ENCODE measurements around the gene ADPGK. TPM values are rescaled to one million over a fixed set of nuclear protein-coding genes. Genes with fewer than 3 reads are reported as not detected.

The ADPGK gene
- total RNA-seq, 4 donors from 2014 or later: 31.7 to 87.2 (median 53.4) TPM

DNA sequence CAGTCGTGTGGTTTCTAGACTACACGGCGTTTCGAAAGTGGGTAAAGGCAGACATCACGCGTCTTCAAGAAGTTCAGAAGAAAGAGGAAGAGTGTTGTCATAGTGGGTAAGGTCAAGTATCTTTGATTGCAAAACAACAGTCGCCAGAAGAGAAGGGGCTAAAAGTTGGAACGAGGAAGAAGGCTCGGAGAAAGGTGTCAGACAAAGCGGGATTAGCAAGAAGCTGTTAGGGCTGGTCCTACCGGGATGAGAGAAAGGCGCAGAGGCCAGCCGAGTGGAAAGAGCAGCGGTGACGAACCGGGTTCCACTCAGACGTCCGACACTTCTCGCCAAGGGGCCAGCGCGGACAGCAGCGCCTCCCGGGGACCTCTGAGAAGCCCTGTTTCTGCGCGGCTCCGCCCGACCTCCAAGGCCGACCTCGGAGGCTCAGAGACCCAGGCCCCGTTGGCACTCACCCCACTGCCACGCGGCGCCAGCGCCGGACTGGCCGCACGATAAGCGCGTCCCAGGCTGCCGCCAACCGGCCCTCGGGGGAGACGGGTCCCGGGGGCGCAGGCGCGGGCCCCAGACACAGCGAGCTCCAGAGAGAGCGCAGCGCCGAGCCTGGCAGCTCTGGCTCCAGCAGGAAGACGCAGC is 436 bp downstream of the ADPGK start:
- Histone ChIP-seq H3K36me3 (no peaks in the 10 kb centered on the region), H3K4me3 (peak overlapping the region; percentile 93 to 98 (median 98)), H3K4me1 (peaks cover 8 to 31% (median 22%) of the 10 kb centered on the region in 4 donors), H3K27ac (peak overlapping the region; percentile 95 to 99 (median 96)), H3K27me3 (no peaks in the 10 kb centered on the region), H3K9me3 (no peaks in the 10 kb centered on the region)
- 0% methylated on average over 12 to 31 of the region's 52 CpGs for WGBS, 2 donors (ENCODE audit: low coverage in 1 of 2)
- in situ Hi-C loops (cut with MboI; ENCODE audit: low pct_ligation_motif_present in 1 of 4, low pct_unique_long_range_greater_than_20kb in 1 of 4, low sequenced_read_pairs in 3 of 4) (loop anchor here in 3 of 4 donors (25.0 kb wide), 1 partner anchor 479 kb away; no protein-coding TSS in a partner anchor), intact Hi-C loops (cut with DNase I; ENCODE audit: low total_unique reads) (loop anchor here (5.0 kb wide), 1 partner anchor 269 kb away; the partner anchor contains the start of gene NEO1)
- TF ChIP-seq, protein P1, sequence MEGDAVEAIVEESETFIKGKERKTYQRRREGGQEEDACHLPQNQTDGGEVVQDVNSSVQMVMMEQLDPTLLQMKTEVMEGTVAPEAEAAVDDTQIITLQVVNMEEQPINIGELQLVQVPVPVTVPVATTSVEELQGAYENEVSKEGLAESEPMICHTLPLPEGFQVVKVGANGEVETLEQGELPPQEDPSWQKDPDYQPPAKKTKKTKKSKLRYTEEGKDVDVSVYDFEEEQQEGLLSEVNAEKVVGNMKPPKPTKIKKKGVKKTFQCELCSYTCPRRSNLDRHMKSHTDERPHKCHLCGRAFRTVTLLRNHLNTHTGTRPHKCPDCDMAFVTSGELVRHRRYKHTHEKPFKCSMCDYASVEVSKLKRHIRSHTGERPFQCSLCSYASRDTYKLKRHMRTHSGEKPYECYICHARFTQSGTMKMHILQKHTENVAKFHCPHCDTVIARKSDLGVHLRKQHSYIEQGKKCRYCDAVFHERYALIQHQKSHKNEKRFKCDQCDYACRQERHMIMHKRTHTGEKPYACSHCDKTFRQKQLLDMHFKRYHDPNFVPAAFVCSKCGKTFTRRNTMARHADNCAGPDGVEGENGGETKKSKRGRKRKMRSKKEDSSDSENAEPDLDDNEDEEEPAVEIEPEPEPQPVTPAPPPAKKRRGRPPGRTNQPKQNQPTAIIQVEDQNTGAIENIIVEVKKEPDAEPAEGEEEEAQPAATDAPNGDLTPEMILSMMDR (IDR thresholded peaks at IDR 0.05): peak in 1 of 5 experiments; percentile 17
- TF ChIP-seq POLR2A (IDR thresholded peaks at IDR 0.05): no peak
- peak in 1 of 3 donors; percentile 27 for TF ChIP-seq POLR2AphosphoS5 (IDR thresholded peaks at IDR 0.05)
- peak; percentile 49 for DNase-seq

DNA sequence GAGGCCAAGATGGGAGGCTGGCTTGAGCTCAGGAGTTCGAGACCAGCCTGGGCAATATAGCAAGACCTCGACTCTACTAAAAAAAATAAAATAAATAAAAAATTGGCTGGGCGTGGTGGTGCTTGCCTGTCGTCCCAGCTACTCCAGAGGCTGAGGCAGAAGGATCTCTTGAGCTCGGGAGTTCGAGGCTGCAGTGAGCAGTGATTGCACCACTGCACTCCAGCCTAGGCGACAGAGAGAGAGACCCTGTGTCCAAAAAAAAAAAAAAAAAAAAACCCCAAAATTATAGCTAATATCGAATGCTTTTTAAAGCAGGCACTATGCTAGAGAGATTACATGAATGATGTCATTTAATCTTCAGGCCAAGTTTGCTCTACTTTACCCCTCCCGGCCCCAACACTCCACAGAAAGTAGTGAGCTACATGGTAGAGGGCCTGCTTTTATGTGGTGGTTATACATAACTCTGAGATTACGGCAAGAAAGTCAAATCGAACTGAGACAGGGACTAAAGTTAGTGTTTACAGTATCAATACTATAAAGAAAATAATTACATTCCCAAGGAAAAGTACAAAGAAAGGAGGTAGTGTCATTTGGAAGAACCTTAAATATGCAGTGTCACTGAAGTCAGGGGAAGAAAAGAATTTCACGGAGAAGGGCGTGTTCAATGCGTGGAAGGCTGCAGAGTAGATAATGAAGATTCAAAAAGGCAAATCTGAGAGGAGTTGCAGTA is 1.1 kb downstream of the ADPGK start:
- peaks cover 8 to 31% (median 22%) of the 10 kb centered on the region in 4 donors for H3K4me1 ChIP-seq
- H3K27me3 ChIP-seq: no peaks in the 10 kb centered on the region

DNA sequence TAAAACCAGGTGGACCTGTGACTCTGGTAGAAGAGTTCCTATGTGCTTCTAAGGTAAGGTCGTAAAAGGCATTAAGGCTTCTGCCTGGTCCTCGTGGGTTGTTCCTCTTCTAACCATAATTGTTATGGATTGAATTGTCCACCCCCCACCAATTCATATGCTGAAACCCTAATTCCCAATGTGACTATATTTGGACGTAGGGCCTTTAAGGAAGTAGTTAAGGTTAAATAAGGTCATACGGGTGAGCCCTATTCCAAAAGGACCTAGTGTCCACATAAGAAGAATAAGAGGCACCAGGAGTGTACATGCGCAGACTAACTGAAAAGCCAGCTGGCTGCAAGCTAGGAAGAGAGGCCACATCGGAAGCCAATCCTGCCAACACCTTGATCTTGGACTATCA is 1.9 kb downstream of the ADPGK start:
- peaks cover 8 to 31% (median 22%) of the 10 kb centered on the region in 4 donors for H3K4me1 ChIP-seq
- no peaks in the 10 kb centered on the region for H3K27me3 ChIP-seq
- TF ChIP-seq, protein P1 (IDR thresholded peaks at IDR 0.05): no peak
- TF ChIP-seq POLR2A (IDR thresholded peaks at IDR 0.05) (no peak), POLR2AphosphoS5 (IDR thresholded peaks at IDR 0.05) (no peak), EP300 (IDR thresholded peaks at IDR 0.05; ENCODE audit: low read depth) (no peak)
- in situ Hi-C loops (cut with MboI; ENCODE audit: low pct_ligation_motif_present in 1 of 4, low pct_unique_long_range_greater_than_20kb in 1 of 4, low sequenced_read_pairs in 3 of 4): loop anchor here in 3 of 4 donors (25.0 kb wide), 1 partner anchor 481 kb away; no protein-coding TSS in a partner anchor
- H3K36me3 ChIP-seq: no peaks in the 10 kb centered on the region
- H3K4me3 ChIP-seq: no peak overlapping the region
- no peak for DNase-seq
- H3K27ac ChIP-seq: peak overlapping the region in 1 of 4 donors; percentile 95
- 84 to 100% methylated on average over 1 to 6 of the region's 6 CpGs for WGBS, 2 donors (ENCODE audit: low coverage in 1 of 2)
- no peaks in the 10 kb centered on the region for H3K9me3 ChIP-seq
- intact Hi-C loops (cut with DNase I; ENCODE audit: low total_unique reads): loop anchor here (5.0 kb wide), 1 partner anchor 271 kb away; the partner anchor contains the start of gene NEO1

More for the DNA sequence above, 1.1 kb downstream of the ADPGK start:
- TF ChIP-seq POLR2AphosphoS5 (IDR thresholded peaks at IDR 0.05) (no peak), POLR2A (IDR thresholded peaks at IDR 0.05) (no peak), EP300 (IDR thresholded peaks at IDR 0.05; ENCODE audit: low read depth) (no peak)
- TF ChIP-seq, protein P1 (IDR thresholded peaks at IDR 0.05): no peak
- Histone ChIP-seq H3K4me3 (peak overlapping the region; percentile 93 to 98 (median 98)), H3K9me3 (no peaks in the 10 kb centered on the region), H3K36me3 (no peaks in the 10 kb centered on the region), H3K27ac (peak overlapping the region; percentile 95 to 99 (median 96))
- DNase-seq: no peak
- in situ Hi-C loops (cut with MboI; ENCODE audit: low pct_ligation_motif_present in 1 of 4, low pct_unique_long_range_greater_than_20kb in 1 of 4, low sequenced_read_pairs in 3 of 4) (loop anchor here in 3 of 4 donors (25.0 kb wide), 1 partner anchor 480 kb away; no protein-coding TSS in a partner anchor), intact Hi-C loops (cut with DNase I; ENCODE audit: low total_unique reads) (loop anchor here (5.0 kb wide), 1 partner anchor 270 kb away; the partner anchor contains the start of gene NEO1)
- 25 to 31% methylated on average over 9 to 14 of the region's 14 CpGs for WGBS, 2 donors (ENCODE audit: low coverage in 1 of 2)

DNA sequence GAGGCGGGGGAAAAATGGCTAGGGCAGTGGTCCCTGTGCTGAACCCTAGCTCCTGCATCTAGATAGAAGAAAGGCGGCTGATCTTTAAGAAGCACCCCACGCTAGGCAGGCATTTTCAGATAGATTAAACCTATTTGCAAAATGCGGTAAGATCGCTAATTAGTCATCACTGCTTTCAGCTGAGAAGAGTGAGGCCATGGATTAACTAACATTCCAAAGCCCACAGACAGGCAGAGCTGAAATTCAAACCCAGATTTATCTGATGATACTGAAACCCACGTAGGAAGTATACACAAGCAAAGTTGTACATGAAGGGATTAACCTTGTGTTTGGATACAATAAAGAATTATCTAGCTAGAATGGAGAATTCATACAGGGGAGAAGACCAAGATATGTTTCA is 4.8 kb downstream of the ADPGK start:
- H3K9me3 ChIP-seq: no peaks in the 10 kb centered on the region
- TF ChIP-seq, protein P1 (IDR thresholded peaks at IDR 0.05): no peak
- TF ChIP-seq POLR2A (IDR thresholded peaks at IDR 0.05) (no peak), EP300 (IDR thresholded peaks at IDR 0.05; ENCODE audit: low read depth) (no peak), POLR2AphosphoS5 (IDR thresholded peaks at IDR 0.05) (no peak)
- no peak overlapping the region for H3K27ac ChIP-seq
- H3K36me3 ChIP-seq: peaks cover 0 to 7% (median 0%) of the 10 kb centered on the region in 4 donors
- WGBS, 2 donors (ENCODE audit: low coverage in 1 of 2): 89 to 92% methylated on average over 6 of the region's 6 CpGs
- in situ Hi-C loops (cut with MboI; ENCODE audit: low pct_ligation_motif_present in 1 of 4, low pct_unique_long_range_greater_than_20kb in 1 of 4, low sequenced_read_pairs in 3 of 4) (loop anchor here in 3 of 4 donors (25.0 kb wide), 1 partner anchor 484 kb away; no protein-coding TSS in a partner anchor), intact Hi-C loops (cut with DNase I; ENCODE audit: low total_unique reads) (no loop called here)
- H3K4me3 ChIP-seq: no peak overlapping the region
- H3K4me1 ChIP-seq: peaks cover 8 to 24% (median 13%) of the 10 kb centered on the region in 4 donors
- H3K27me3 ChIP-seq: no peaks in the 10 kb centered on the region
- DNase-seq: no peak

Data from transverse colon (tissue), 4 donors.